Stimulated activated CD8-positive, alpha-beta memory T cell treated with anti-CD3 and anti-CD28 coated beads, Interleukin-15, amount 100 ng/mL, for 1 hour (primary cell): ENCODE measurements around the gene THEMIS.
"Not testable (repeated sequence)": the region's sequence is repeated elsewhere in the genome, so short reads cannot be mapped to it uniquely, and the experiment has no call there.

Experiments
- DNase-seq: peaks from one replicate; pipeline ENCODE4 v3.0.0-alpha.2; 2020; ENCODE audit warnings: low read depth

Gene THEMIS, protein sequence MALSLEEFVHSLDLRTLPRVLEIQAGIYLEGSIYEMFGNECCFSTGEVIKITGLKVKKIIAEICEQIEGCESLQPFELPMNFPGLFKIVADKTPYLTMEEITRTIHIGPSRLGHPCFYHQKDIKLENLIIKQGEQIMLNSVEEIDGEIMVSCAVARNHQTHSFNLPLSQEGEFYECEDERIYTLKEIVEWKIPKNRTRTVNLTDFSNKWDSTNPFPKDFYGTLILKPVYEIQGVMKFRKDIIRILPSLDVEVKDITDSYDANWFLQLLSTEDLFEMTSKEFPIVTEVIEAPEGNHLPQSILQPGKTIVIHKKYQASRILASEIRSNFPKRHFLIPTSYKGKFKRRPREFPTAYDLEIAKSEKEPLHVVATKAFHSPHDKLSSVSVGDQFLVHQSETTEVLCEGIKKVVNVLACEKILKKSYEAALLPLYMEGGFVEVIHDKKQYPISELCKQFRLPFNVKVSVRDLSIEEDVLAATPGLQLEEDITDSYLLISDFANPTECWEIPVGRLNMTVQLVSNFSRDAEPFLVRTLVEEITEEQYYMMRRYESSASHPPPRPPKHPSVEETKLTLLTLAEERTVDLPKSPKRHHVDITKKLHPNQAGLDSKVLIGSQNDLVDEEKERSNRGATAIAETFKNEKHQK

DNA sequence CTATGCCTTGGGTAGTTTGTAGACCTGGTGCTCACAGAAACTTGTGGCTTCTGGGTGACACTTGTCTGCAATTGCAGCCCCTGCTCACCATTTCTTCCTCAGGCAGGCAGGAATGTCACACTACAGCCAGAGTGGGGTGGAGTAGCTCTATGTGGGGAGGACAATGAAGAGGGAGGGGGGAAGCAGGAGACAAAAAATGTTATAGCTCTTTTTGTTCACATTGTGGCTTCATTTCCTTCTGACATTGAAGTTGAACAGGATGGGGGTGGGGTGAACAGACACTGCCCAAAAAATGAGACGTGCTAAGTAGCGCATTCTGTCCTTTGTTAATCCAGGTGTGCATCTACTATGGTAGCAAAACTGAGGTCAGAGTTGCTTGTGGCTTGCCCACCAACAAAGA, at the start of gene THEMIS:
Gene THEMIS (minus strand): TSS at position 124 of the 400 bp plus-strand sequence. CDS start 126 bp downstream, outside the sequence.
- DNase-seq: no peak

DNA sequence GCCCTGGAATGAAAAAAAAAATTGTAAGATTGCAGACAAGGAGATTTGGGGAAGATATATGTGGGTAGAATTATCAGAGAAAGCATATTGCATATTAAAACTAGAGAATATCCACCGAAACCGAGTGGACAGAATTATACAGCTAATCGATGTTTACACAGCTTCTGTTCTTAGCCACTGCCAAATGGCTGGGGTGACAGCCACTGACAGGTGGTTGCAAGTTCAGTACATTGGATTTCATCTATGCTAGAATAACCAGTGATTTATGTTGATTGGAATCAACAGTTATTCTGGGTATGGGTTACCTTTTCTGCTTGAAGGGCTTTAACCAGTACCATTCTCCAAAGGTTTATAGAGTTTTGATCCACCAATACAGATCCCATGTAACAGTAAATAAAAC, 48.4 kb upstream of the THEMIS start:
- no peak for DNase-seq

- no peak for DNase-seq
These were observed 45.5 kb upstream of the THEMIS start for GRCh38 chr6:127946388-127946787.

DNA sequence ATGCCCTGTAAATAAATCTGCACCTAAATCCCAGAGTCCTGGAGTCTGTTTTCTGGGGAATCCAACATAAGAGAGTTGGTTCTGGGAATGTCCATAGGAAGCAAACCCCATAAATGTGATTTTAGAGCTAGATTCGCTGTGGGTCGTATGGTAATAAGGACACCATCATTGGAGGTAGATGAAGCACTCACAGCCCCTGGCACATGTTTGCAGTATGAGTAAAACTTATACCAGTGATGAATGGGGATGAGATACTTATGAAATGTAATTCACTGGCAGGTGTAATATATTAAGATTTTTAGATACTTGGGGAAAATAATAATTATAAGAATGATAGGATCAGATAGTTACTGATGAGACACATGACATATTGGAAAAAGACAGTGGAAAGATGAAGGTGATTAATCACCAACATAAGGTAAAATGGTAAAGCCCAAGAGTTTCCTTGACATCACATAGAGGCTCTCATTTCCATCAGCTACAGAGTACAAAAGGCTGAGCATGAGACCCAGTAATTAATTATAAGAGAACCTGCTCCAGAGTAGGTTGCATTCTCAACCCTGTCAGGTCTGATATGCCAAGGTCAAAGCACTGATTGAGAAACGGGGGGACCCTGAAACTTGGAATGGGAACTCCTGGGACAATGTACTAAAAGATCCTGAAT, 44.7 kb upstream of the THEMIS start:
- no peak for DNase-seq

GRCh38 chr6:127941228-127941627, 40.4 kb upstream of the THEMIS start:
- no peak for DNase-seq

DNA sequence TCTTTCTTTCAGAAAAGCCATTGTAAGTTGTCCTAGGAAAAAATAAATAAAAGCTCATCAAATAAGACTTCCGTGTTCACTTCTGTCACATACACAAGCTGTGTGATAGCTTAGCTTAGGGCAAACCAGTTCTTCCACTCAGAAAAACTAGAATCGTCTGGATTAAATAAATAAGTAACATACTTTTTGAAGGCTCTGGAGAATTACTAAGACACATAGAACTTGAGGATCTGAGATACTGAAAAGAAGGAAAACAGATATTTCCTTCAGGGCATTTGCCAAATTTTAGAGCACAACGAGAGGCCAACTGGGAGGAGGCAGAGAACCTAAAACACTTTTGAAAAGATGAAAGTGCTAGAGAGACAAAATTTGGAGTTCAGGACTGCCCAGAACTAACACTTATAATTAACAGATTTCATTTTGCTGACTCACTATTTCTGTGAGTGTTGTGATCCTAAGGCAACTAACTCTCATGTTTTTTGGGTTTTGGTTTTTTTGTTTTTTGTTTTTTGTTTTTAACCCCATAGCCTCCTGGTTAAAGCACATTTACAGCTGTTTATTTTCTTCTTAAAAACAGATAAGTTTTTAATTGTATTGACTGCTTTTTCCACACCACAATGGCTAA, 38.7 kb upstream of the THEMIS start:
- DNase-seq: no peak

DNA sequence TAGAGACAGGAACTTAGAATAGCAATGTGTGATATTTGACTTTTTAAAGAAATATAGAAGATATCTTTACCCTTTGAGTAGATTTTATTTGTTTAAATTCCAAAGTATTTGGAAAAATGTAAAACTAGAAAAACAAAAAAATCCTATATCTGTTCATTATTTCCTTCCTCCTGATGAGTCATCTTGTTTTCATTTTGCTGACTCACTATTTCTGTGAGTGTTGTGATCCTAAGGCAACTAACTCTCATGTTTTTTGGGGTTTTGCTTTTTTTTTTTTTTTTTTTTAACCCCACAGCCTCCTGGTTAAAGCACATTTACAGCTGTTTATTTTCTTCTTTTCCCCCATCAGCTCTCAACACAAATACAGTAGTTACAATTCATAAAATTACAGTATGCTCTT, 37.8 kb upstream of the THEMIS start:
- no peak for DNase-seq

GRCh38 chr6:127937747-127938146, 36.9 kb upstream of the THEMIS start:
- DNase-seq: no peak

GRCh38 chr6:127937102-127937501, 36.2 kb upstream of the THEMIS start:
- DNase-seq: no peak

DNA sequence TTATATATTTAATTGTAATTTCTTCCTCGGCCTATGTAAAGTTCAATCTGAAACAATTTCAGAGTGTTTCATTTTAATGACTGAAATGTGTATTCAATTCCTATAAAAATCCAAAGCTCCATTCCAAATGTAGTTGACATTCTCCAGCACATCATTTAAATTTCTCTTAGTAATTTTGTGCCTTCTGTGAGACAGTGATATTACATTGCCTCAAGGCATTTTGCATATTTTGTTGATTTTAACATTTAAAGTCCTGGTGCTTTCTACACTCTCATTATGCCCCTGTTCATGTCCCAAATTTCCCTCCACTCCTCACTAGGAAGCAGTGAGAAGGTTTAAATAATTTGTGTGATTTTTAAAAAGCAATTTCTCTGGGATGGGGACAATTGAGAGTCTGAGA, 34.1 kb upstream of the THEMIS start:
- DNase-seq: no peak

GRCh38 chr6:127933852-127934840, 33.3 kb upstream of the THEMIS start:
- no peak for DNase-seq

DNA sequence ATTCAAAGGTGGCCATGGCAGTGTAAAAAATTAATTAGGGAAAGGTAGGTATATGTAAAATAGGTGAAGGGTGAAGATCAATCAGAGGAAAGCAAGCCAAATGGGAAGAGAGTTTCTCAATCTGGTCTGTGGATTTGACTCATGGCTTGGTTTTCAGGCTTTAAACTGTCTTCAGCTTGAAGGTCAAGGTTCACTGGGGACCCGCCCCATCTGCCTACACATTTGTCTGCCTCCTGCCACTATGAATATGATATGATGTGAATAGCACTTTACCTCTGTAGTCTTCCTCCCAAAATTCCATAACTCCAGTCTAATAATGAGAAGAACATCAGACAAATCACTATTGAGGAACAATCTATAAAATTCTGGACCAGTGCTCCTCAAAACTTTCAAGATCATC, 32.3 kb upstream of the THEMIS start:
- no peak for DNase-seq

DNA sequence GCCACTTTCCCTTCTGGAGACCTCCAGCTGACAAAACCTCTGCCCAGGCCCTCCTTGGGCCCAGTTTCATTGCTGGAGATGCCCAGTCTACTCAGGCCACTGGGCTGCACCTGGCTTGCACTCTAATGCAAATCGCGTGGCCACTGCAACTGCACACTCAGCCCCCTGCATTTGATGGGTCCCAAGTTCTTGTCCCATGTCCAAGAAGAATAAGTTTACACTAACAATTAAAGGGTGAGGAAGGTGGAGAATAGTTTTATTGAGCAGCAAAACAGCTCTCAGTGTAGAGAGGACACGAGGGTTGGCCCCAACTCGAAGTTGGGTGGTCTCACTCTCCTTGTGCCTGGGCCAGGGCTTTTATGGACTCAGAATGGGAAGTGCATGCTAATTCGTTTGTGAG, 31.9 kb upstream of the THEMIS start:
- no peak for DNase-seq

DNA sequence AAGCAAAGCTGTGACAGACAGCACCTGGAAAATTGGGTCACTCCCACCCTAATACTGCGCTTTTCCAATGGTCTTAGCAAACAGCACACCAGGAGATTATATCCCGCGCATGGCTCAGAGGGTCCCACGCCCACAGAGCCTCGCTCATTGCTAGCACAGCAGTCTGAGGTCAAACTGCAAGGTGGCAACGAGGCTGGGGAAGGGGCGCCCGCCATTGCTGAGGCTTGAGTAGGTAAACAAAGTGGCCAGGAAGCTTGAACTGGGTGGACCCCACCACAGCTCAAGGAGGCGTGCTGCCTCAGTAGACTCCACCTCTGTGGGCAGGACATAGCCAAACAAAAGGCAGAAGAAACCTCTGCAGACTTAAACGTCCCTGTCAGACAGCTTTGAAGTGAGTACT, 25.6 kb upstream of the THEMIS start:
- not testable (repeated sequence) for DNase-seq

- DNase-seq: no peak
These were observed 23.6 kb upstream of the THEMIS start for GRCh38 chr6:127924440-127924839.

DNA sequence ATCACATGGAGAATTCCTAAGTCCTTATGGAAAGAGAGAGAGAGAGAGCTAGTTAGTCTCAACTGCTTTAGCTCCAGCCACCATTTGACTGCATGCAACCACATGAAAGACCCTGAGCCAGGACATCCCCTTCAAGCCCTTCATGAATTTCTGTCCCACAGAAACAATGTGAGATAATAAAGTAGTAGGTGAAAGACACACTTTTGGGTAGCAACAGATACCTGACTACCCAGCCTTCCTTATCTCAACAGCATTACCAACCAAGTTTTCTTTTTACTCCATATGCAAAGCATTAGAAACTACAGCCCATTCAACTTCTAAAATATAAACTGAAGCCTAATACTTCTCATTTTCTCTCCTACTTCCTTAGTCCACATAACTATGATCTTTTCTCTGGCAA, 23.2 kb upstream of the THEMIS start:
- no peak for DNase-seq

- no peak for DNase-seq
These were observed 22.3 kb upstream of the THEMIS start for GRCh38 chr6:127923135-127923534.

DNA sequence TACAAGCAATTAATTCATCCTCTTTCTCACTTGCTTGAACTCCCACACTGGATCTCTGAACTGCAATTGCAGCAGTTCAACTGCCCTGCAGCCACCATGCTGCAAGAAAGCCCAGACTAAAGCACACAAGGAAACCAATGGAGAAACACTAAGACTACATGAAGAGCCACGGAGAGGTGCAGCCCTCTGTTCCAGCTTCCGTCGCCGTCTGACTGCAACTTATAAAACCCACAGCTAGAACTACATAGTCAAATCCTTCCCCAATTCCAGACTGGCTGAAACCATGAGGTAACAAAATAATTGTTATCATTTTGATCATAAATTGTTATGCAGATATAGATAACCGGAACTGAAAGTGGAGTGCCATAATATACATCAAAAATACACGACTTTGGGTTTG, 21.1 kb upstream of the THEMIS start:
- no peak for DNase-seq

DNA sequence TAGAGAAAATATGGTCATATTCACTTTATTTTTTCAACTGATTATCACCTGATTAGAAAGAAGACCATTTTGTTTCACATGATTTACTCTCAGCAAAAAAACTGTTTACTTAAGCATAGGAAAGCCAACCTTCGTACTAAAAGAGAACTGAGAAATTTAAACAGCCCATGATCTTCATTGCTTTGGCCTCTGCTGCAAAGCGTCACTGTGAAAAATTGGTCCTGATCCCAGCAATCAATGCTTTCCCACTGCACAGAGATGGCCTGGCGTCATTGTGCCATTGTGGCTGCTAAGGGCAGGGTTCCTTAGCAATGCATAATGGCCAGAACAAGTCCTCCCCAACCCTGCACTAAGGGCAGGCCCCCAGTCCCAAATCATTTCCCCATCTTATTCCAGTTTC, 19.9 kb upstream of the THEMIS start:
- DNase-seq: no peak

- DNase-seq: no peak
These were observed 17.9 kb upstream of the THEMIS start for GRCh38 chr6:127918506-127919427.
